Activated naive CD8-positive, alpha-beta T cell treated with anti-CD3 and anti-CD28 coated beads, Interleukin-2, amount 10 ng/mL, durations not matched to agents 7 days and 5 days (primary cell): Measurements from ENCODE around the gene DYNLT1. TPM values are rescaled to one million over a fixed set of nuclear protein-coding genes. Genes with fewer than 3 reads are reported as not detected.
"Not testable (repeated sequence)": the region's sequence is repeated elsewhere in the genome, so short reads cannot be mapped to it uniquely, and the experiment has no call there.

Experiments used
- ATAC-seq: fragments of 150-1000 bp; cut with Tn5 transposase; one replicate; pipeline ENCODE4 v1.10.0; 2021; ENCODE audit warnings: low read depth, moderate library complexity
- POLR2A ChIA-PET: fragments of 350-600 bp; sonication (Branson Sonifier 250); formaldehyde crosslinking; loops from one replicate; lab custom pipeline; 2021; ENCODE audit warnings: antibody characterized with exemption; lab: Charles Lee
- DNase-seq: peaks from one replicate; pipeline ENCODE4 v3.0.0; 2021
- H3K27ac Mint-ChIP-seq: one replicate; pipeline ENCODE4 v1.8.0; 2022; ENCODE audit warnings: mild to moderate bottlenecking, mixed read lengths
- H3K27me3 Mint-ChIP-seq: one replicate; pipeline ENCODE4 v1.8.0; 2022; ENCODE audit warnings: mild to moderate bottlenecking, moderate library complexity, mixed read lengths
- H3K36me3 Mint-ChIP-seq: one replicate; pipeline ENCODE4 v1.8.0; 2021; ENCODE audit warnings: mild to moderate bottlenecking, mixed read lengths
- H3K4me1 Mint-ChIP-seq: one replicate; pipeline ENCODE4 v1.8.0; 2021; ENCODE audit warnings: mixed read lengths
- H3K4me3 Mint-ChIP-seq: one replicate; pipeline ENCODE4 v1.8.0; 2022; ENCODE audit warnings: mild to moderate bottlenecking, moderate library complexity, mixed read lengths
- H3K9me3 Mint-ChIP-seq: one replicate; pipeline ENCODE4 v1.8.0; 2021; ENCODE audit warnings: mixed read lengths
- total RNA-seq, 2 experiments: library from RNA; stranded (reverse); gene quantifications; one replicate each; pipeline ENCODE4 v1.2.3, GENCODE V29; 2021

Gene DYNLT1
- total RNA-seq, 2 experiments from 2014 or later: 99.9 to 102 TPM

- H3K27ac Mint-ChIP-seq: no peak overlapping the region
- POLR2A ChIA-PET: no interaction called here
- peaks cover 45% of the 10 kb centered on the region for H3K36me3 Mint-ChIP-seq
These were observed 28.2 kb upstream of the DYNLT1 start for GRCh38 chr6:158672726-158673125.

GRCh38 chr6:158672119-158672518, 27.6 kb upstream of the DYNLT1 start:
- ATAC-seq, H3K9me3 Mint-ChIP-seq, H3K4me1 Mint-ChIP-seq, H3K27me3 Mint-ChIP-seq, POLR2A ChIA-PET, DNase-seq, H3K4me3 Mint-ChIP-seq, H3K27ac Mint-ChIP-seq: not testable (repeated sequence)
- H3K36me3 Mint-ChIP-seq: peaks cover 48% of the 10 kb centered on the region

More at GRCh38 chr6:158672726-158673125, 28.2 kb upstream of the DYNLT1 start:
- ATAC-seq: no peak
- H3K27me3 Mint-ChIP-seq: no peaks in the 10 kb centered on the region
- no peak overlapping the region for H3K4me3 Mint-ChIP-seq
- peaks cover 8% of the 10 kb centered on the region for H3K4me1 Mint-ChIP-seq
- no peak for DNase-seq
- no peaks in the 10 kb centered on the region for H3K9me3 Mint-ChIP-seq

GRCh38 chr6:158669145-158670035, 24.8 kb upstream of the DYNLT1 start:
- no peak overlapping the region for H3K27ac Mint-ChIP-seq
- POLR2A ChIA-PET: no interaction called here
- no peak for ATAC-seq

GRCh38 chr6:158668707-158669103, 24.2 kb upstream of the DYNLT1 start:
- H3K36me3 Mint-ChIP-seq: peaks cover 39% of the 10 kb centered on the region

More at GRCh38 chr6:158669145-158670035, 24.8 kb upstream of the DYNLT1 start:
- Mint-ChIP-seq H3K36me3 (peaks cover 44% of the 10 kb centered on the region), H3K4me1 (peaks cover 16% of the 10 kb centered on the region), H3K9me3 (no peaks in the 10 kb centered on the region), H3K27me3 (no peaks in the 10 kb centered on the region), H3K4me3 (no peak overlapping the region)
- no peak for DNase-seq

GRCh38 chr6:158667360-158667981, 22.9 kb upstream of the DYNLT1 start:
- DNase-seq (no peak), ATAC-seq (no peak)
- H3K27me3 Mint-ChIP-seq: no peaks in the 10 kb centered on the region
- POLR2A ChIA-PET: no interaction called here
- H3K9me3 Mint-ChIP-seq: no peaks in the 10 kb centered on the region
- H3K4me3 Mint-ChIP-seq: no peak overlapping the region
- no peak overlapping the region for H3K27ac Mint-ChIP-seq
- peaks cover 21% of the 10 kb centered on the region for H3K4me1 Mint-ChIP-seq
- peaks cover 43% of the 10 kb centered on the region for H3K36me3 Mint-ChIP-seq

More at GRCh38 chr6:158668707-158669103, 24.2 kb upstream of the DYNLT1 start:
- H3K4me3 Mint-ChIP-seq: no peak overlapping the region
- POLR2A ChIA-PET: no interaction called here
- DNase-seq: no peak
- no peaks in the 10 kb centered on the region for H3K27me3 Mint-ChIP-seq
- ATAC-seq: no peak
- H3K27ac Mint-ChIP-seq: peak overlapping the region; percentile 45
- H3K9me3 Mint-ChIP-seq: no peaks in the 10 kb centered on the region
- peaks cover 17% of the 10 kb centered on the region for H3K4me1 Mint-ChIP-seq

GRCh38 chr6:158666628-158667359, 22.3 kb upstream of the DYNLT1 start:
- DNase-seq (no peak), ATAC-seq (no peak)
- H3K36me3 Mint-ChIP-seq: peaks cover 43% of the 10 kb centered on the region
- H3K9me3 Mint-ChIP-seq: no peaks in the 10 kb centered on the region
- H3K4me3 Mint-ChIP-seq: no peak overlapping the region
- H3K27me3 Mint-ChIP-seq: no peaks in the 10 kb centered on the region
- no peak overlapping the region for H3K27ac Mint-ChIP-seq
- peaks cover 21% of the 10 kb centered on the region for H3K4me1 Mint-ChIP-seq
- POLR2A ChIA-PET: no interaction called here

GRCh38 chr6:158665332-158665731, 20.8 kb upstream of the DYNLT1 start:
- Mint-ChIP-seq H3K27ac (no peak overlapping the region), H3K9me3 (no peaks in the 10 kb centered on the region), H3K27me3 (no peaks in the 10 kb centered on the region), H3K4me3 (no peak overlapping the region), H3K4me1 (peaks cover 25% of the 10 kb centered on the region), H3K36me3 (peaks cover 41% of the 10 kb centered on the region)
- ATAC-seq (no peak), DNase-seq (no peak)
- POLR2A ChIA-PET: no interaction called here

GRCh38 chr6:158663625-158664165, 19.2 kb upstream of the DYNLT1 start:
- peaks cover 29% of the 10 kb centered on the region for H3K4me1 Mint-ChIP-seq
- no peaks in the 10 kb centered on the region for H3K27me3 Mint-ChIP-seq
- H3K9me3 Mint-ChIP-seq: no peaks in the 10 kb centered on the region
- peaks cover 35% of the 10 kb centered on the region for H3K36me3 Mint-ChIP-seq
- ATAC-seq: no peak
- POLR2A ChIA-PET: no interaction called here
- H3K4me3 Mint-ChIP-seq: no peak overlapping the region
- no peak overlapping the region for H3K27ac Mint-ChIP-seq
- no peak for DNase-seq

- ATAC-seq: no peak
- POLR2A ChIA-PET: interaction anchor here (0.6 to 1.6 kb wide), 2 partner anchors 28 to 30 kb away, joined by 3 to 4 read pairs; no protein-coding TSS in a partner anchor
These were observed 18.5 kb upstream of the DYNLT1 start for GRCh38 chr6:158662954-158663624.

GRCh38 chr6:158662607-158662953, 18.0 kb upstream of the DYNLT1 start:
- ATAC-seq (no peak), DNase-seq (no peak)
- Mint-ChIP-seq H3K27ac (no peak overlapping the region), H3K36me3 (peaks cover 29% of the 10 kb centered on the region), H3K4me3 (no peak overlapping the region), H3K9me3 (no peaks in the 10 kb centered on the region), H3K4me1 (peaks cover 29% of the 10 kb centered on the region), H3K27me3 (no peaks in the 10 kb centered on the region)
- POLR2A ChIA-PET: interaction anchor here (0.6 to 1.6 kb wide), 2 partner anchors 29 to 31 kb away, joined by 3 to 4 read pairs; no protein-coding TSS in a partner anchor

More at GRCh38 chr6:158662954-158663624, 18.5 kb upstream of the DYNLT1 start:
- Mint-ChIP-seq H3K27me3 (no peaks in the 10 kb centered on the region), H3K4me1 (peaks cover 29% of the 10 kb centered on the region), H3K36me3 (peaks cover 32% of the 10 kb centered on the region), H3K9me3 (no peaks in the 10 kb centered on the region), H3K27ac (peak overlapping the region; percentile 47), H3K4me3 (peak overlapping the region; percentile 45)
- no peak for DNase-seq

- DNase-seq (no peak), ATAC-seq (no peak)
- no peaks in the 10 kb centered on the region for H3K9me3 Mint-ChIP-seq
- no peak overlapping the region for H3K27ac Mint-ChIP-seq
- POLR2A ChIA-PET: no interaction called here
- H3K27me3 Mint-ChIP-seq: no peaks in the 10 kb centered on the region
- H3K4me3 Mint-ChIP-seq: no peak overlapping the region
- peaks cover 18% of the 10 kb centered on the region for H3K36me3 Mint-ChIP-seq
- H3K4me1 Mint-ChIP-seq: peaks cover 30% of the 10 kb centered on the region
These were observed 16.7 kb upstream of the DYNLT1 start for GRCh38 chr6:158661156-158661685.

GRCh38 chr6:158660333-158660754, 15.8 kb upstream of the DYNLT1 start:
- no peak overlapping the region for H3K27ac Mint-ChIP-seq
- H3K9me3 Mint-ChIP-seq: no peaks in the 10 kb centered on the region
- no peak overlapping the region for H3K4me3 Mint-ChIP-seq
- no peaks in the 10 kb centered on the region for H3K27me3 Mint-ChIP-seq
- peaks cover 38% of the 10 kb centered on the region for H3K4me1 Mint-ChIP-seq
- ATAC-seq (peak; percentile 77), DNase-seq (no peak)
- H3K36me3 Mint-ChIP-seq: peaks cover 24% of the 10 kb centered on the region
- POLR2A ChIA-PET: interaction anchor here (0.9 to 2.2 kb wide), 3 partner anchors 10 to 31 kb away, joined by 5 to 8 read pairs (median 5); partner anchors contain the start of genes DYNLT1 and SYTL3
